ENCODE measurements around the gene SGPL1.

SGPL1 gene

GRCh38 chr10:70907637-70908405, 92.1 kb downstream of the SGPL1 start:
- H3K4me3 Mint-ChIP-seq = no peak overlapping the region
- no peaks in the 10 kb centered on the region for H3K27me3 Mint-ChIP-seq

GRCh38 chr10:70908406-70909296, 92.9 kb downstream of the SGPL1 start:
- Mint-ChIP-seq H3K36me3 (no peaks in the 10 kb centered on the region), H3K9me3 (no peaks in the 10 kb centered on the region), H3K27me3 (no peaks in the 10 kb centered on the region), H3K4me1 (no peaks in the 10 kb centered on the region), H3K27ac (no peak overlapping the region), H3K4me3 (no peak overlapping the region)

More at GRCh38 chr10:70907637-70908405, 92.1 kb downstream of the SGPL1 start:
- Mint-ChIP-seq H3K9me3 (no peaks in the 10 kb centered on the region), H3K27ac (no peak overlapping the region), H3K4me1 (no peaks in the 10 kb centered on the region), H3K36me3 (no peaks in the 10 kb centered on the region)

GRCh38 chr10:70909326-70909935, 93.7 kb downstream of the SGPL1 start:
- no peaks in the 10 kb centered on the region for H3K36me3 Mint-ChIP-seq
- H3K27me3 Mint-ChIP-seq = peaks cover 1% of the 10 kb centered on the region
- no peak overlapping the region for H3K27ac Mint-ChIP-seq
- H3K4me1 Mint-ChIP-seq = no peaks in the 10 kb centered on the region
- no peaks in the 10 kb centered on the region for H3K9me3 Mint-ChIP-seq
- no peak overlapping the region for H3K4me3 Mint-ChIP-seq

- Mint-ChIP-seq H3K4me3 (no peak overlapping the region), H3K36me3 (no peaks in the 10 kb centered on the region), H3K9me3 (no peaks in the 10 kb centered on the region), H3K27me3 (peaks cover 1% of the 10 kb centered on the region), H3K4me1 (no peaks in the 10 kb centered on the region), H3K27ac (no peak overlapping the region)
Observed at GRCh38 chr10:70910486-70911341, 95.0 kb downstream of the SGPL1 start.

GRCh38 chr10:70911386-70911785, 95.6 kb downstream of the SGPL1 start:
- Mint-ChIP-seq H3K27me3 (peaks cover 1% of the 10 kb centered on the region), H3K4me1 (no peaks in the 10 kb centered on the region), H3K9me3 (no peaks in the 10 kb centered on the region), H3K4me3 (no peak overlapping the region), H3K36me3 (no peaks in the 10 kb centered on the region), H3K27ac (no peak overlapping the region)

- Mint-ChIP-seq H3K27ac (no peak overlapping the region), H3K9me3 (no peaks in the 10 kb centered on the region), H3K4me1 (no peaks in the 10 kb centered on the region), H3K36me3 (no peaks in the 10 kb centered on the region), H3K27me3 (peaks cover 1% of the 10 kb centered on the region), H3K4me3 (no peak overlapping the region)
Observed at GRCh38 chr10:70912556-70912955, 96.8 kb downstream of the SGPL1 start.

GRCh38 chr10:70913191-70913892, 97.6 kb downstream of the SGPL1 start:
- Mint-ChIP-seq H3K36me3 (no peaks in the 10 kb centered on the region), H3K4me1 (no peaks in the 10 kb centered on the region)

GRCh38 chr10:70913893-70914240, 98.1 kb downstream of the SGPL1 start:
- peaks cover 1% of the 10 kb centered on the region for H3K27me3 Mint-ChIP-seq
- no peaks in the 10 kb centered on the region for H3K4me1 Mint-ChIP-seq
- no peak overlapping the region for H3K4me3 Mint-ChIP-seq
- no peak overlapping the region for H3K27ac Mint-ChIP-seq
- H3K9me3 Mint-ChIP-seq = no peaks in the 10 kb centered on the region
- H3K36me3 Mint-ChIP-seq = no peaks in the 10 kb centered on the region

More at GRCh38 chr10:70913191-70913892, 97.6 kb downstream of the SGPL1 start:
- Mint-ChIP-seq H3K27me3 (peaks cover 1% of the 10 kb centered on the region), H3K27ac (no peak overlapping the region), H3K9me3 (no peaks in the 10 kb centered on the region), H3K4me3 (no peak overlapping the region)

- Mint-ChIP-seq H3K27me3 (peaks cover 1% of the 10 kb centered on the region), H3K36me3 (no peaks in the 10 kb centered on the region), H3K4me3 (no peak overlapping the region), H3K4me1 (no peaks in the 10 kb centered on the region), H3K27ac (no peak overlapping the region), H3K9me3 (no peaks in the 10 kb centered on the region)
Observed at GRCh38 chr10:70914316-70914864, 98.6 kb downstream of the SGPL1 start.

- Mint-ChIP-seq H3K9me3 (no peaks in the 10 kb centered on the region), H3K4me1 (no peaks in the 10 kb centered on the region), H3K27ac (no peak overlapping the region), H3K27me3 (peaks cover 1% of the 10 kb centered on the region), H3K36me3 (no peaks in the 10 kb centered on the region), H3K4me3 (no peak overlapping the region)
Observed at GRCh38 chr10:70915206-70915605, 99.5 kb downstream of the SGPL1 start.

GRCh38 chr10:70915806-70916205, 100.1 kb downstream of the SGPL1 start:
- Mint-ChIP-seq H3K27me3 (peaks cover 1% of the 10 kb centered on the region), H3K36me3 (no peaks in the 10 kb centered on the region), H3K9me3 (no peaks in the 10 kb centered on the region), H3K4me1 (no peaks in the 10 kb centered on the region), H3K4me3 (no peak overlapping the region), H3K27ac (no peak overlapping the region)

- no peaks in the 10 kb centered on the region for H3K4me1 Mint-ChIP-seq
- no peak overlapping the region for H3K27ac Mint-ChIP-seq
Observed at GRCh38 chr10:70916241-70916640, 100.5 kb downstream of the SGPL1 start.

GRCh38 chr10:70917226-70917625, 101.5 kb downstream of the SGPL1 start:
- H3K27me3 Mint-ChIP-seq = peaks cover 1% of the 10 kb centered on the region
- H3K36me3 Mint-ChIP-seq = no peaks in the 10 kb centered on the region
- no peaks in the 10 kb centered on the region for H3K4me1 Mint-ChIP-seq
- H3K9me3 Mint-ChIP-seq = no peaks in the 10 kb centered on the region
- no peak overlapping the region for H3K27ac Mint-ChIP-seq
- H3K4me3 Mint-ChIP-seq = no peak overlapping the region

More at GRCh38 chr10:70916241-70916640, 100.5 kb downstream of the SGPL1 start:
- H3K27me3 Mint-ChIP-seq = peaks cover 1% of the 10 kb centered on the region
- H3K9me3 Mint-ChIP-seq = no peaks in the 10 kb centered on the region
- H3K4me3 Mint-ChIP-seq = no peak overlapping the region
- no peaks in the 10 kb centered on the region for H3K36me3 Mint-ChIP-seq

- Mint-ChIP-seq H3K36me3 (no peaks in the 10 kb centered on the region), H3K4me1 (no peaks in the 10 kb centered on the region), H3K4me3 (no peak overlapping the region), H3K9me3 (no peaks in the 10 kb centered on the region), H3K27me3 (peaks cover 1% of the 10 kb centered on the region), H3K27ac (no peak overlapping the region)
Observed at GRCh38 chr10:70917635-70918034, 101.9 kb downstream of the SGPL1 start.

All from activated naive CD4-positive, alpha-beta T cell treated with anti-CD3 and anti-CD28 coated beads, Interleukin-2, amount 50 U/mL, for 24 hours (primary cell).